PC-9 (cell line): ENCODE data around the gene VSX1.

Experiments used
- CTCF ChIP-seq: fragments of 200-600 bp; sonication (generic); conservative IDR thresholded peaks from 2 replicates; pipeline ENCODE4 v1.6.1; 2017; ENCODE audit warnings: mixed run types, antibody characterized with exemption, mild to moderate bottlenecking, moderate library complexity
- EZH2 ChIP-seq: fragments of 200-600 bp; sonication (generic); IDR thresholded peaks from 2 replicates; pipeline ENCODE4 v1.8.0; 2017; ENCODE audit warnings: antibody characterized with exemption, low read depth

- TF ChIP-seq CTCF (no peak), EZH2 (no peak)
Measured at GRCh38 chr20:25059866-25060465, 22.0 kb downstream of the VSX1 start.
